Endometrial microvascular endothelial cells (primary cell): Measurements from ENCODE around the gene TUBA4A. TPM values are rescaled to one million over a fixed set of nuclear protein-coding genes. Genes with fewer than 3 reads are reported as not detected.

Experiments
- in situ Hi-C: cut with HindIII; loops from 2 replicates; pipeline ENCODE4 v1.10.0; 2017; ENCODE audit warnings: low sequenced_read_pairs, low pct_unique_long_range_greater_than_20kb; ENCODE audit errors: inconsistent ontology term
- total RNA-seq: library from RNA; depleted of rRNA; stranded (reverse); fragments of >200 nt; gene quantifications from one replicate; pipeline ENCODE4 v1.2.3, GENCODE V29; 2015; ENCODE audit errors: inconsistent ontology term

The TUBA4A gene
- 18.4 TPM for total RNA-seq

- in situ Hi-C loops: no loop called here
These were observed at the start of gene TUBA4A for GRCh38 chr2:219253753-219254589. TSS of gene TUBA4A (minus strand) at chr2:219253918. CDS start at chr2:219253858, 60 bp downstream.

GRCh38 chr2:219302412-219302968 is 48.8 kb upstream of the TUBA4A start:
- in situ Hi-C loops: no loop called here

GRCh38 chr2:219300022-219300421 is 46.3 kb upstream of the TUBA4A start:
- in situ Hi-C loops: no loop called here

- in situ Hi-C loops: no loop called here
These were observed 45.6 kb upstream of the TUBA4A start for GRCh38 chr2:219299372-219299760.

- in situ Hi-C loops: no loop called here
These were observed 45.1 kb upstream of the TUBA4A start for GRCh38 chr2:219298759-219299371.

- in situ Hi-C loops: no loop called here
These were observed 44.2 kb upstream of the TUBA4A start for GRCh38 chr2:219297766-219298456.

- in situ Hi-C loops: no loop called here
These were observed 43.1 kb upstream of the TUBA4A start for GRCh38 chr2:219296631-219297391.

GRCh38 chr2:219296142-219296541 is 42.4 kb upstream of the TUBA4A start:
- in situ Hi-C loops: no loop called here

GRCh38 chr2:219294356-219295351 is 40.9 kb upstream of the TUBA4A start:
- in situ Hi-C loops: no loop called here

- in situ Hi-C loops: no loop called here
These were observed 40.1 kb upstream of the TUBA4A start for GRCh38 chr2:219293736-219294231.

- in situ Hi-C loops: no loop called here
These were observed 38.9 kb upstream of the TUBA4A start for GRCh38 chr2:219292616-219293015.

- in situ Hi-C loops: no loop called here
These were observed 38.3 kb upstream of the TUBA4A start for GRCh38 chr2:219291910-219292490.

GRCh38 chr2:219291394-219291793 is 37.7 kb upstream of the TUBA4A start:
- in situ Hi-C loops: no loop called here

- in situ Hi-C loops: no loop called here
These were observed 36.9 kb upstream of the TUBA4A start for GRCh38 chr2:219290381-219291171.

GRCh38 chr2:219289537-219290361 is 36.0 kb upstream of the TUBA4A start:
- in situ Hi-C loops: no loop called here

GRCh38 chr2:219289195-219289536 is 35.4 kb upstream of the TUBA4A start:
- in situ Hi-C loops: no loop called here
